IMR-90 (cell line): ENCODE data around the gene PLA2G3. TPM values are rescaled to one million over a fixed set of nuclear protein-coding genes. Genes with fewer than 3 reads are reported as not detected.

ENCODE experiments used
- ATAC-seq: fragments of 200-7000 bp; cut with Tn5 transposase; 2 replicates; pipeline ENCODE4 v1.9.1; 2020; ENCODE audit warnings: low read depth, mild to moderate bottlenecking, moderate library complexity
- BruUV-seq: library from RNA; stranded (reverse); fragments of 400-500 nt; replicated peaks from 2 replicates; lab custom pipeline; 2021; lab: Mats Ljungman, UMichigan
- CTCF ChIA-PET: fragments of 300-600 bp; formaldehyde crosslinking; extraction: SDS; loops from one replicate; lab custom pipeline; 2021; ENCODE audit warnings: antibody characterized with exemption; lab: Yijun Ruan, JAX
- POLR2A ChIA-PET: fragments of 300-600 bp; sonication (Branson Sonifier 250); formaldehyde crosslinking; loops from one replicate; lab custom pipeline; 2022; ENCODE audit warnings: antibody characterized with exemption; ENCODE audit not compliant: unreplicated experiment; lab: Charles Lee
- DNase-seq: peaks from one replicate; pipeline ENCODE4 v3.0.0; 2013
- H2AFZ ChIP-seq: replicated peaks from 2 replicates; pipeline ENCODE3; 2013; ENCODE audit warnings: low read length, mild to moderate bottlenecking; ENCODE audit not compliant: poor library complexity
- H2AK5ac ChIP-seq: 2 replicates; pipeline ENCODE4 v1.6.1; 2013; ENCODE audit warnings: low read depth, low read length, inconsistent platforms
- H2AK9ac ChIP-seq: replicated peaks from 2 replicates; pipeline ENCODE3; 2013; ENCODE audit warnings: mild to moderate bottlenecking, low read depth, low read length, moderate library complexity; ENCODE audit not compliant: poor library complexity
- H2BK120ac ChIP-seq: 2 replicates; pipeline ENCODE4 v1.6.1; 2013; ENCODE audit warnings: low read depth, low read length, inconsistent platforms
- H2BK15ac ChIP-seq: 3 replicates; pipeline ENCODE4 v1.6.1; 2013; ENCODE audit warnings: low read depth, low read length, inconsistent platforms
- H2BK20ac ChIP-seq: 2 replicates; pipeline ENCODE4 v1.6.1; 2013; ENCODE audit warnings: low read depth, mild to moderate bottlenecking, inconsistent platforms, low read length, moderate library complexity
- H2BK5ac ChIP-seq: 2 replicates; pipeline ENCODE4 v1.6.1; 2013; ENCODE audit warnings: mild to moderate bottlenecking, low read depth, low read length, inconsistent platforms; ENCODE audit not compliant: poor library complexity, severe bottlenecking
- H3K14ac ChIP-seq: replicated peaks from 2 replicates; pipeline ENCODE4 v1.6.1; 2013; ENCODE audit warnings: low read depth, low read length, inconsistent platforms
- H3K18ac ChIP-seq: 2 replicates; pipeline ENCODE4 v1.6.1; 2013; ENCODE audit warnings: low read depth, low read length, control low read depth
- H3K23ac ChIP-seq: 2 replicates; pipeline ENCODE4 v1.6.1; 2013; ENCODE audit warnings: low read depth, low read length, inconsistent platforms
- H3K27ac ChIP-seq: 2 replicates; pipeline ENCODE4 v1.5.1; 2013; ENCODE audit warnings: mild to moderate bottlenecking, control low read depth, low read length; ENCODE audit not compliant: insufficient read depth
- H3K27me3 ChIP-seq: 2 replicates; pipeline ENCODE4 v1.6.1; 2013; ENCODE audit warnings: low read length; ENCODE audit not compliant: control insufficient read depth, insufficient read depth
- H3K36me3 ChIP-seq: 2 replicates; pipeline ENCODE4 v1.6.1; 2013; ENCODE audit warnings: low read length, mixed read lengths; ENCODE audit not compliant: control insufficient read depth, insufficient read depth
- H3K4ac ChIP-seq: 2 replicates; pipeline ENCODE4 v1.6.1; 2013; ENCODE audit warnings: low read depth, low read length, inconsistent platforms
- H3K4me1 ChIP-seq: 2 replicates; pipeline ENCODE4 v1.6.1; 2013; ENCODE audit warnings: low read length, mixed read lengths; ENCODE audit not compliant: control insufficient read depth, insufficient read depth
- H3K4me2 ChIP-seq: 2 replicates; pipeline ENCODE4 v1.6.1; 2013; ENCODE audit warnings: low read depth, mild to moderate bottlenecking, control low read depth, low read length, moderate library complexity
- H3K4me3 ChIP-seq: 2 replicates; pipeline ENCODE4 v1.5.1; 2013; ENCODE audit warnings: low read depth, mild to moderate bottlenecking, control low read depth, low read length, moderate library complexity; ENCODE audit not compliant: insufficient read depth
- H3K56ac ChIP-seq: 2 replicates; pipeline ENCODE4 v1.6.1; 2013; ENCODE audit warnings: low read length, inconsistent platforms; ENCODE audit not compliant: insufficient read depth; ENCODE audit errors: extremely low read depth
- H3K79me1 ChIP-seq, 2 experiments: 2 replicates each; pipeline ENCODE4 v1.6.1; 2013; ENCODE audit warnings: low read length in 2 of 2, inconsistent platforms in 1 of 2, low read depth in 1 of 2
- H3K9ac ChIP-seq: 2 replicates; pipeline ENCODE4 v1.6.1; 2013; ENCODE audit warnings: low read depth, low read length, control low read depth
- H3K9me1 ChIP-seq: 2 replicates; pipeline ENCODE4 v1.6.1; 2013; ENCODE audit warnings: low read length, inconsistent platforms; ENCODE audit not compliant: insufficient read depth
- H3K9me3 ChIP-seq: 2 replicates; pipeline ENCODE4 v1.6.1; 2013; ENCODE audit warnings: low read length; ENCODE audit not compliant: control insufficient read depth, insufficient read depth
- H4K20me1 ChIP-seq: 2 replicates; pipeline ENCODE4 v1.6.1; 2013; ENCODE audit warnings: low read length, inconsistent platforms; ENCODE audit not compliant: insufficient read depth
- H4K5ac ChIP-seq: 2 replicates; pipeline ENCODE4 v1.6.1; 2013; ENCODE audit warnings: mild to moderate bottlenecking, low read depth, low read length, control low read depth
- H4K8ac ChIP-seq, 2 experiments: 2 replicates each; pipeline ENCODE4 v1.6.1; 2013; ENCODE audit warnings: low read depth in 2 of 2, low read length in 2 of 2, control low read depth in 1 of 2, inconsistent platforms in 1 of 2
- H4K91ac ChIP-seq: 2 replicates; pipeline ENCODE4 v1.6.1; 2013; ENCODE audit warnings: low read depth, low read length, inconsistent platforms; ENCODE audit not compliant: insufficient read depth
- CHD1 ChIP-seq: IDR thresholded peaks from 2 replicates; pipeline ENCODE4 v1.6.1; 2012; ENCODE audit warnings: low read depth, low read length, improper control_type of control experiment
- NFE2L2 ChIP-seq: fragments of 150-350 bp; IDR thresholded peaks from 2 replicates; pipeline ENCODE4 v1.6.1; 2016; ENCODE audit warnings: low read depth, mild to moderate bottlenecking, low read length
- POLR2A ChIP-seq: IDR thresholded peaks from 2 replicates; pipeline ENCODE4 v1.6.1; 2012; ENCODE audit warnings: mild to moderate bottlenecking, low read depth, low read length
- RAD21 ChIP-seq: IDR thresholded peaks from 2 replicates; pipeline ENCODE4 v1.6.1; 2012; ENCODE audit warnings: low read length, improper control_type of control experiment
- WGBS, 2 experiments: methylation state at CpG; one replicate each; pipeline versions ENCODE4 v1.1.5 to v1.1.7; 2013; ENCODE audit warnings: missing lambda C conversion rate in 2 of 2; ENCODE audit not compliant: insufficient read length in 1 of 2; ENCODE audit errors: extremely low coverage in 2 of 2; 5-methylcytosine and 5-hydroxymethylcytosine counted together
- dilution Hi-C: fragments of 300-500 bp; cut with HindIII; formaldehyde crosslinking; loops from one replicate; pipeline ENCODE4 v1.14.3; 2018; ENCODE audit warnings: low sequenced_read_pairs; ENCODE audit not compliant: unreplicated experiment
- in situ Hi-C: fragments of 300-500 bp; cut with MboI; formaldehyde crosslinking; loops from 3 replicates; pipeline ENCODE4 v1.14.3; 2019; ENCODE audit warnings: low sequenced_read_pairs, inconsistent platforms, mixed read lengths
- intact Hi-C: fragments of 100-400 bp; cut with micrococcal nuclease; formaldehyde crosslinking; loops from 2 replicates; pipeline ENCODE4 v1.10.0; 2022
- polyA plus RNA-seq, 3 experiments: library from polyadenylated mRNA; depleted of rRNA; stranded (reverse); fragments of >200 nt; gene quantifications; 2 replicates each; pipeline ENCODE4 v1.2.3, GENCODE V29; 2012; ENCODE audit warnings: low replicate concordance in 1 of 3
- total RNA-seq: library from RNA; depleted of rRNA; stranded (reverse); fragments of >200 nt; gene quantifications from 2 replicates; pipeline ENCODE4 v1.2.3, GENCODE V29; 2012

Gene PLA2G3
- total and polyA plus RNA-seq, 2 of the 4 experiments (the other 2 are of a cell fraction), result under 0.01 to 0.12 TPM

GRCh38 chr22:31136711-31137110 lies 3.6 kb downstream of the PLA2G3 start:
- dilution Hi-C loops (no loop called here), intact Hi-C loops (no loop called here), in situ Hi-C loops (no loop called here)
- Histone ChIP-seq H4K5ac (no peak overlapping the region), H2BK5ac (no peak overlapping the region), H3K14ac (no peak overlapping the region), H3K18ac (no peak overlapping the region), H2BK15ac (no peak overlapping the region), H2AK5ac (no peak overlapping the region), H4K8ac (no peak overlapping the region), H3K27me3 (peaks cover 27% of the 10 kb centered on the region), H3K4me2 (no peak overlapping the region), H3K27ac (no peak overlapping the region), H2BK120ac (no peak overlapping the region), H4K20me1 (no peaks in the 10 kb centered on the region), H2AFZ (no peak overlapping the region), H4K91ac (no peak overlapping the region), H3K9me3 (no peaks in the 10 kb centered on the region), H3K4ac (no peak overlapping the region), H3K9ac (no peak overlapping the region), H3K4me3 (no peak overlapping the region), H2BK20ac (no peak overlapping the region), H2AK9ac (no peak overlapping the region), H3K56ac (no peak overlapping the region), H3K23ac (no peak overlapping the region), H3K36me3 (no peaks in the 10 kb centered on the region), H3K4me1 (no peaks in the 10 kb centered on the region), H3K9me1 (no peaks in the 10 kb centered on the region), H3K79me1 (no peaks in the 10 kb centered on the region)
- no TSS peak for BruUV-seq
- no peak for DNase-seq
- WGBS, 2 experiments, result 71% methylated on average over 7 of the region's 16 CpGs; no CpG with 5 or more reads in 1 of the 2 experiments
- ChIA-PET CTCF (no interaction called here), POLR2A (no interaction called here)
- no peak for TF ChIP-seq RAD21
- no peak for TF ChIP-seq NFE2L2
- TF ChIP-seq CHD1, result no peak
- no peak for TF ChIP-seq POLR2A
- ATAC-seq, result no peak
